ENCODE results near the gene HOXB2.

The HOXB2 gene

DNA sequence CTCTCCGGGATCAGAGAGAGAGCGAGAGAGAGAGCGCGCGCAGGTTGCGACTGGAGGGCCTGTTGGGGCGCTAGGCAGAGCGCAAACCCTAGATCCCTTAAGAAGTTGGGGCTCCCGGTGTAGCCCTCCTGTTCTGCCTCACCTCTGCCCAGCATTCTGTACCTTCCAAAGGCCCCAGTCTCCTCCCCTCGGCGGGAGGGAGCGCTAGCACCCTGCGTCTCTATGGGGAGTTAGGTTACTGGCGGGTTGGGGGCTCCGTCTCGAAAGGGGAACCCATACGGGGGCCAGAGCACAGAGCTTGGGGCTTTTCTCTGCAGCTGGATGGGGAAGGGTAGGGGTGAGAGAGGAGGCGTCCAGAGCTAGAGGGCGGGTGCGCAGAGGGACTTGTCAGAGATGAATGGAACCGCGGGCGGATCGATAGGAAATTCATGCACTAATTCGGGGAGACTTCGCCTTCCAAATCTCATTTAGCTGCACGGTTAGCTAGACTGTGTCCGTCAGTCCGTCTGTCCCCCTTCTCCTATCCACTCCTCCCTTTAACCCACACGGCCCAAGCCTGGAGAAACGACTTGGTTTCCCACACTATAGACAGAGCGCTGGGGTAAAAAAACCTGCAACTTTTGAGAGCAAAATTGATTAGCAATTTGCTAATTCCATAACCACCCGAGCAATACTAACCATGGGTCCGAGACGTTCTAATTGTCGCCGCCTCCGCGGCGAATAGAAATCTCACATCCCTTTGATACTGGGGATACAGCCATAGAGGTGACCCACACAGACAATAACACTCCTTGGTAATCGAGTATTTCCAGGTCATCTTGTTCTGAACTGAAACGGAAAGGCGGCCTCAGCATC is 33.9 kb upstream of the HOXB2 start:
- DNase-seq: no peak

DNA sequence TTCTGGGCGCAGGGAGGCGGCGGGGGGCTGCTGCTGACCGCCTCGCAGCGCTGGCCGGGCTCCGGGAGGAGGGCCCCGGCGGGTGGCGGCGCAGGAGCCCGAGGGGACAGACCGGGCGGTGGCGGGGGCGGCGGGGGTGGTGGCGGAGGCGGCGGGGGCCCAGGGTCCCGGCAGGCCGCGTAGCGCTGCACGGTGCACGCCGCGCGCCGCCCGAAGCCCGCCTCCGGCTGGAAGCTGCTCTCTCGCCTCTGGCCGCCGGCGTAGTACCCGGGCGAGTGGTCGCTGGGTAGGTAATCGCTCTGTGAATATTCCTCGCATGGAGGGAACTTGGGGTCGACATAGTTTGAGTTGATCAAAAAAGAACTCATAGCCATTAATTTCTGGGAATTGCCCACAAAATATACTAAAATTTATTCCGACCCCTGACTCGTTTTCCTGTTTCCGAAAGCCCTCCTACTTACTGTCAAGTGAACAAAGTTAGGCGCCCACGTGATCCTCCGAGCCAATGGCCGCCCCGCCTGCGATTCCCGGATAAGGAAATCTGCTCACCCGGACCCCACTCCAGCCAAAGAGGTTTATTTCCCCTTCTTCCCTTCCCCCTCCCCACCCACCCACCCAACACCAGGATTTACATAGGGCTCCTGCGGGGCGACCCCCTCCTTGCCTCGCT is 33.2 kb upstream of the HOXB2 start, which contains the start of gene HOXB4:
Gene HOXB4 (minus strand): TSS at position 405 of the 670 bp plus-strand sequence. CDS start 31 bp downstream, at position 374.
- peak; percentile 74 to 77 for DNase-seq

DNA sequence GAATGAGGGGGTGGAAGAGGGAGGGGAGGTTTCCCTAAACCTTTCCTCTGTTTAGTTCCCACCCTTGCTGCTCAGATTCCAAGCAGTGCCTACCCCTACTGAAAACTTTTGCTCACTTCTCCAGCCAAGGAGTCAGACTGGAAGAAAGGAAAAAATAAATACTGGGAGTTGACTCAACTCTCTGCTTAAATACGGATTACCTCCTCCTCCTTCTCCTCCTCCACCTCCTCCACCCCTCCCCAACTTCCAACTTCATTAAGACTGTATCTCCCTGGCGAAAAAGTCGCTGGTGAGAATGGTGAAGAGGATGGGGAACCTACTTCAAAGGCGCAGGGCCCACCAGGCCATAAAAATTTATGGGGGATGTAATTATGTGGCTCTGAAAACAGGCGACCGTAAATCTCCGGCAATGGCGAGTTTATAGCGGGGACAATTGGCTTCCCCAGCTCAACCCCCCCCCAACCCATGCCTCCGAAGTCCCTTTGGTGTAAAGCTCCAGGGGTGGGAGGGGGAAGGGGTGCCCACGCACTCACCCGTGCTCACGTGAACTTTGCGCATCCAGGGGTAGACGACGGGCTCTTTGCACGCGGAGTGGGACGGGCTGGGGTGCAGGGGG is 32.5 kb upstream of the HOXB2 start:
- DNase-seq: no peak

DNA sequence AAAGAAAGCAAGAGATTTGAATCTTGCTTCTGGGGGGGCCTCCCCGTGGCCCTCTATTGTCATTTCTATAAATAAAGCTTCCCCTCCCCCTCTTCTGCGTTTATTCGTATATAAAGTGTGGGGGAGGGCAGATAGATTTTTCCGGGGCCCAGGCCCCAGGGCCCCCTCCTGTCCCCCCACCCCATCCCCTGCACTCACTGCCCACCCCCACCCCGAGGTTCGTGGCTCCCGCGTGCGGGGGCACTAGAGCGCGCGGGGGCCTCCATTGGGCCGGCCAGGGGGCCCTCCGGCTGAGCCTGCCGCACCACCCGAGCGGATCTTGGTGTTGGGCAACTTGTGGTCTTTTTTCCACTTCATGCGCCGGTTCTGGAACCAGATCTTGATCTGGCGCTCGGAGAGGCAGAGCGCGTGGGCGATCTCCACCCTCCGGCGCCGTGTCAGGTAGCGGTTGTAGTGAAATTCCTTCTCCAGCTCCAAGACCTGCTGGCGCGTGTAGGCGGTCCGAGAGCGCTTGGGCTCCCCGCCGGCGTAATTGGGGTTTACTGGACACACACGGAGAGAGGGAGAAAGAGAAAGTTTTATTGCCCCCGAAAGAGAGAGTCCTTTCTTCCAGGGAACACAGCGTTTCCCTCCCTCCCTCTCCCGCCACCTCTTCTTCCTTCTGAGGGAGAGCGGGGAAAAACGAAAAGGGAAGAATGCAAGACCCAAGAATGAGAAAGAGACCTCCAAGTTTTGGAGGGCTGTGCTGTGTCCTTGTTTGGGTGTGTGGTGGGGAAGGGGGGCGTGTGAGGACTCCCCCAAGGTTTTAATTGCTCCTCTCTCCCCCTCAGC is 31.8 kb upstream of the HOXB2 start:
- DNase-seq: peak in 1 of 2 donors; percentile 37

DNA sequence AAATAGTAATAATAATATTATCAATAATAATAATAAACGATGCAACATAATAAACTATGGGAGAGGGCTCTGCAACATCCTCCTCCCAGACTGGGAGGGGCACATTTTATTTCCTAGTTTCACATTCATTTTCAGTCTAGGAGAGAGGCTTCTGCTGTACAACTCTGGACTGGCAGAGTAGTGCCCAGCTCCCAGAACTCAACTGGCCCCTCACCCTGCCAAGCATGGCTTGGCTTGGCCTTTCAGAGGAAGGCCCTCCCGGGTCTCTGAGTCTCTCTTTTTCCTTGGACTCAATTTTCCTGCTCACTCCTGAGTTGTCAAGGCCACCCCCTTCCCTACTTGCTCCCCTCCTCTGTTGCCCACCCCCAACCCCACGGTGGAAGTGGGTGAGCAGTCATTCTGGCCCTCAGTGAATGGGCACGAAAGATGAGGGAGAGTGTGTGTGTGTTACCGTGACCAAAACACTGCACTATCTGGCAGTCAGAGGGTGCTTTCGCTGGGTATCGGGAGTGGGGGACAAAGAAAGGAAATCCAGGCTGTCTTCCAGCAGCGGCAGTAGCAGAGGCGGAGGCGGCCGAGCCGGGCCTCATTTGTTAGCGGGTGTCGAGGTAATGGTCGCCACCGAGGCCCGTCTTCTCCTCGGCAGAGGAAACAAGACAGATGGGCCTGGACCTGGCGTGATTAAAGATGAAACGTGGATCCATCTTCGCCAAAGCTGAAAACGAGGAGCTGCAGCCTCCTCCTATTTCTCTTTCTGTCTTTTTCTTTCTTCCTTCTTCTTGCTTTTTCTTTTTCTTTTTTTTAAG is 31.0 kb upstream of the HOXB2 start:
- DNase-seq: no peak

DNA sequence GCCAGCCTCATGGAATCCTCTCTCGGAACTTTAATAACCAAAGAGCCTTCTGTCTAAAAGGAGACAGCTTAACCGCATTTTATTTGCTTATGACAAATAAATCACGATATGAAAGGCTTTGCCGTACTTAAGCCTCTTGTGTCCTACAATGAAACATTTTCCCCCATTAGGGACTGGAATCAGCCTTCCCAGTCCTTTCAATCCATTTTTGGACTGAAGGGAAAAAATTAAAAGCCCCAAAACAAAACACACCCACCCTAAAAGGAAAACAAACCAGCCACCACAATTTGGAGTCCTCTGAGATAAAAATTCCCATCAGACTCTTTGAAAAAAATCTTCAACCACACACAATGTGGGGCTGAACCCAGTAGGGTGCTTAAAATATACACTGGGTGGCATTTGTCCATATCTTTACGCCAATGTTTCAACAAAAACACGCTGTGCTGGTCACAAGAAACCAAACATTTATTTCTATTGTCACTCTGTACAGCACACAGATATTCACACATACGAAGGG is 30.2 kb upstream of the HOXB2 start:
- no peak for DNase-seq

DNA sequence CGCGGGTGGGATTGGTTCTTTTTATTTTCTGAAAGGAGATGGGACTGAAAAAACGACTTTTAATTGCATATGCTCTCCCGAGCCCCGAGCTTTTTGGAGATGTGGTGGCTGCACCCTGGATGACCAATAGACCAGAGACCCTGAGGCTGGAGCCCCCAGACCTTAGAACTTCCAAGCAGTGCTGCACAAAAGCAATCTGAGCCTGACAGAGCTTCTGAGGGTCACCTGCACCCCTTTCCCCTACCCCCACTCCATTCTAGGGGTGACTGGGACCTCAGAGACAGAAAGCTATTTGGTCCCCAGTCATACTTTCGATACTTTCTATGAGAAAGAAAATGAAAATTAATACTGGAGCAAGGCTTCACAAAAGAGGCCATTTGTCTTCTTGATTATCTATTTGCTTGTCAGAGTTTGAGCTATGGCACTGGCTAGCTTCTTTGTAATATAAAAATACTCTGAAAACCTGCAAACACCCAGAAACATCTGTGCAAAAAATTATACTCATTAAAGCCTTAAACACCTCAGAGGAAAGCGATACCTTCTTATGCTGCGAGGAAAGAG is 29.7 kb upstream of the HOXB2 start:
- DNase-seq: no peak

DNA sequence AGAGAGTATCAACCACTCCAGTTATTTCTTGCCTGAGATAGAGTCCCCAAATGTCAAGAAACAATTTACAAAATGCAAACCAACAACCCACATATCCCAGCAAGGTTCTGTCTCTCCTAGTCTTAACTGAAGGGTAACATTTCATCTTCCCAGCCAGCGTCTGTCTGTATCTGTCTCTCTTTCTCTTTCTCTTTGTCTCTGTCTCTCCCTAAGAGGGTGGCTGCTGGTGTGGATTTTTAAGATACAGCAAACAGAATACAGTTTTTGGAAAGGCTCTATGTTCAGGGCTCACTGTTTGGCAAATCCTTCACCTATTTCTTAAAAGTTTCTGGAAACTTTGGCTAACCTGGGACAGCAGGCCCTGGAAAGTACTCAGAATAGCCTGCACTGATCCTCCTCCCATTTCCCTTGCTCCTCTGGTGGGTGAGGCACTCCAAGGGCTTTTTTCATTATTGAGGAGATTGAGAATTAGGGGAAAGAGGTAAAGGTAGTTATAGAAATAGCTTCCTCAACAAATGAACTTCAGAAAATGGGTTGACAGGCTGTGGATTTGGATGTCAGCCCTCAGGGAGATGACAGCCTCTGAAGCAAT is 27.0 kb upstream of the HOXB2 start:
- DNase-seq: no peak

DNA sequence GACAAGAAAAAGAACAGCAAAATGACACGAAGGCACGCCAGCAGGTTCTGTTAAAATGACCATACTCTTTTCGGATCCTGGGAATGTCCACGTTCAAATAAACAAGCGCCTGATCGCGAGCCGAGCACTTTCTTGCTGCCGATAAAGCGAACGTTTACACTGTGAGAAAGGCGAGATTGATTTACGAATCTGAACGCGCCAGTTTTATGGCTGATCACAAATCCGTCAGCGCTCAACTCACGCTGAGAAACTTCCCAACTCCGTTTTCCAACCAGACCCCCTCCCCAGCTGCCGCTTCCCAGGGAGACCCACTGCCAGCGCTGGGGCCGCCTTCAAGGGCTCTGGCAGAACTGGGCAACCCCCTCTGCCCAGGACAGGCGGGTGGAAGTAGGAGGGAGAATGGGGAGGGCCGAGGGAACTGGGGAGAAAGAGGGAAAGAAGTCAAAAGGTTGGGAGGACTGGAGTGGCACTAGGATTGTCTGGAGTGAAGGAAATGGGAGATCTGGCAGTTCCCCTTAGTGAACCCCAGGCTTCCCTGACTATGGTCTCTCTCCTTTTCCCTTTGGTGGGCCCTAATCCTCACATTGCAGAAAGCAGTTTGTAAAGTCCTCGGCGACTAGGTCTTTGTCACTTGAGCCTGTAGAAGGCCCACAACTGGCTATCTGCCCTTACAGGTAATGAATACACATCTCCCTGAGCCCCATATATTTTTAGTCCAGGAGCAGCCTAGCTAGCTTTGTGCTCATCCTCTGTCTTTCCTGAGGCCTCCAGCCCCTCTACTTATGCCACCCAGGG is 26.3 kb upstream of the HOXB2 start:
- DNase-seq: no peak

DNA sequence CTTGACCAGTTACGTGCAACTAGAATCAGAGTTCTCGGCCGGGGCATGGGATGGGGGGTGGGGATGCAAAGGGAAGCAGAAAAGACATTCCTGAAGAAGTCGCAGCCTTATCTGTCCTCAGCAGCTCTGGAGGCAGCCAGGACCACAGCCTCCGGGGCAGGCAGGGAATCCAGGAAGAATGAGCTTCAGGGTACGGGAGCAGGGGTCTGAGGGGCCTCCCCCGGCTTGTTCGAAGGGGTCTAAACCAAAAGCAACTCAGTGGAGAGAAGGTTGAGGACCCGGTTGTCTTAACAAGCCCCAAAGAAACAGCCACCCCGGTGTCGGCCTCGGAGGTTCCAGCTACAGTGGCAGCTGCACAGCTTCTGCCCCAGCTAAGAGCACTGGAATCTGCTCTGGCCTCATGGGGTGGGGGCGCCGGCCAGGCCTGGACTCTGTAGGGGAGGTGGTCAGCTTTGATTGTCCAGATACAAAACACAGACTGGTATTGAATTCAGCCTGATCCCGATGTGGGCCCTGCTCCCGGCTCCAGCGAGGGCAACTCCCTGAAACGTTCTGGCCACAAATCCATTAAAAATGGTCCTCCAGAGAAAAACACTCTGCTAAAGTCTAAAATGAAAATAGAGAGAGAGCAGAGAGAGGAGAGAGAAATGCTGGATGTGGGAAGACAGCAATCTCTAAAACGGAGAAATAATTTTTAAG is 25.6 kb upstream of the HOXB2 start:
- no peak for DNase-seq

DNA sequence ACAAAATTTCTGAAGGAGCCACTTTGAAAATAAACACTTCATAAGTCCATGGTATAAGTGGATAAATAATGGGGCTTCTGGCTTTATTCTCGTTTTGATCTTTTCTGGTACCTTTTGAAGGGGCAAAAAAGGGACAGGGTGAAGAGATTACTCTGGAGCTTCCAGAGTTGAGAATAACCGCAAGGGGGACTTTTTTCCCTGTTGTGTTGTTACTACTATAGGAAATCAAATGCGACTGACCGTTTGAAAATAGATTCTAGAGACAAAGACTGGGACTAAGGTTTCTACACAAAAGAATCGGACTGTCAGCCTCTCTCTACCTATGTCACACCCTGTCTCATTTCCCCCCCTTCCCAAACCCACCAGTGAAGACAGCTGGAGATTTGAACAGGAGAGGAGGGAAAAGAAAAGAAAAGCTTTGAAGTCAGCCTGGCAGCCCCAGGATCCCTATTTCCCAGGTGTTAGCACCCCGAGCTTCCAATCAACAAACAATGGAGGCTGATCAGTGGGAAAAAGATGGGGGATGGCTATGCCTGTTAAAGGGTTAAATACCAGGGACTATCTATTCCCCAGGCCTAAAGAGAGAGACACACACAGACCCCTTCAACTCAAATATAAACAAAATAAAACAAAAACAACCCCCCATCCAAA is 24.9 kb upstream of the HOXB2 start:
- no peak for DNase-seq

DNA sequence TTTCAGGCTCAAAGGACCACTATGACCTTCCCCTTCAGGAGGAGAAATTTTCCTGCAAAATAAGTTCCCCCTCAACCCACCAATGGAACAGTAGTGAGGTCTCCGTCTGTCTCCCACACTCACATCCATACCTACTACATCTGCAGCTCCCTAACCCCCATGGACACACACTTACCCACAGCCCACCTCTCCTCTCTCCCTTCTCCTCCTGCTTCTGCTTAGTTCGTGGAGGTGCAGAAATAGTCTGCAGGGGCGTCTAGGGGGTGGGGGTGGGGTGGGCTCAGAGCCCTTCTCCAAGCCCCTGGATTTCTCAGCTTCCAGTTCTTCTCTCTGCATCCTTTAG is 24.3 kb upstream of the HOXB2 start:
- no peak for DNase-seq

DNA sequence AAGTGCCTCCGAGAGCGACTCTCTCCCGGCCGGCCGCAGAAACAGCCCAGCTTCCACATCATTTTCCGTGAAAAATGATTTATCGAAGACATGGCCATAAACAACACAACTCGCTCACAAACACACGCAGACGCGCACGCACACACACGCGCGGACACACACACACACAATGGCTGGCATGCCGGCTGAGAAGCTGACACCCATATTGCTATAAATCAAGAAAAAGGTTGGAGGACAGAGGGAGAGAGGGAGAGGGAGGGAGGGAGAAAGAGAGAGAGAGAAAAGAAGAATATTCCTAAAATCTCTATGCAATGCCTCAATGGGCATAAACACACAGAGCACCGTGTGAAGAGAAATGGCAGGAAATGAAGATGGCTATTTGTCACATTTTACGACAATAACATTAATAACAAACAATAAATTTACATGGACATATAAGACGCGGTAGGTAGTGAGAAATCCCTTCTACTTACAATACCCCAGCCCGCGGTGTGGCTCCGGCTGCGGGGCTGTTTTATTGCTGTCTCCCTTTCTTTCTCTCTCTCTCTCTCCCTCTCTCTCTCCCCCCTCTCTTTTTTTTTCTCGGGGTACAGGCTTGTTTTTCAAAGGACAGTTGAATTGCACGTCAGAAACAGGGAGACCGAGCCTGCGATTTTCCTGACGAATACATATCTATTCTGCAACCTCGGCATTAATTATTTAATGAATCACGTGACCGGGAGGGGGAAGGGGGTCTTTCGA is 23.8 kb upstream of the HOXB2 start:
- DNase-seq: no peak

DNA sequence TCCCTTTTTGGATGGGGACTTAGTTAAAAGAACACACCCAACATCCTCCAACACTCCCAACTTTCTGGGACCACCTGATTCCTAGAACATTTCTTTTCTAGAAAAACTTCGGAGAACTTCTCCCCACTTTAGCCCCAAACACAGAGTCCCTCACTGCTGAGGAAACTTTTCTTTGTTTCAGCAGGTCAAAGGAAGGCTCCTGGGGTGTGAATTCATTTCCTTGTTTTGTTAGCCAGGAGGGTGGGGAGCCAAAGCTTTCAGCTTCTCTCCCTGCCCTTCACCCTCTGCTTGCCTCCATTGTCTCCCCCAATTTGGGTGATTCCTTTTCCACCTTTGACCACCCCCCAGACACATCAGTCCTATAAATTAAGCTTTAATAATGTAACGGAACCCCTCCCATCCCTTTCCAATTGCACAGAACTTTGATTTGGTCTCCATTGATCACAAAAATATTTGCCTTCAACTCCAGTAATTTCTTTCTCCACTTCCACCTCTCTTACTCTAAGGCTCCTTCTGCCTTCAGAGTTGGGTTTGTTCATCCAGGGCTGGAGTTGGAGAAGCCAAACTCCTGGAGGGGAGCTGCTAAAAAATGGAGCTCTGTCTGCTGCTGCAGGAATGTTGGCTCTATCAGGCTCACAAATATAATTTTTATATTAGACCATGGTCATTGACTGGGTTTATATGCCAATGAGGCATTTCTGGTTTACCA is 22.9 kb upstream of the HOXB2 start:
- DNase-seq: no peak

DNA sequence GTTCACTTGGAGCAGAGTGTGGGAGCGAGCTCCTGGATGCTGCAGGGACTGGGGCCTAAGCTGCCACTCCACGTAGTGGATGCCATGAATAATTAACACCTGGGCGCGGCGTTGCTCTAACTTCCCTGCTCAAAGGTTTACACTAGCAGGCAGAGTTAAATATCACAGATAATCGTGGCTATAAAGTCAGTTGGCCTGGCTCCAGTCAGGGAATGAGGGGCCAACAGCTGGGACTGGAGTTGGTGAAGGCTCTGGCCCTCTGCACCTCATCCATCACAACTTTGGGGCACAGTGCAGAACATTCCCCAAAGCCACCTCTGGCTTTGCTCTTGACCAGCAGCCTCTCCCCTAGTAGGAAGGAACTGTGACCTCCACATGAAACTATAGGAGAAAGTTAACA is 22.3 kb upstream of the HOXB2 start:
- DNase-seq: no peak

DNA sequence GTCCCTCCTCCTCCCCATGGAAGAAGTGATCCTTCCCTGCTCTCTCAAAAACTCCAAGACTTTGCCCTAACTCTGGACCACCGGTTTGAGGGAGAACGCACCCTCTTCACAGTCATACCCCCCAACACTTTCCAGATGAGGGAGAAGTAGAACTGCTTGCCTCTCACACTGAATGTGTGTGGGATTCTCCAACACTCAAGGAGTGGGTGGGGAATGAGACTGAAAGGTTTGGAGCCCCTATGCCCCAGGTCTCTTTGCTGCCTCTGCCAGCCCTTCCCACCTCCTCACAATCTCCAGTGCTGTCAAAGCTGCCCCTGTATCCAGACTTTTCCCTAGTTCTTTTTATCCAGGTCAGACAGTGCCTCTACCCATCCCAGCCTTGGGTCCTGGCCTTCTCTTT is 21.8 kb upstream of the HOXB2 start:
- no peak for DNase-seq

DNA sequence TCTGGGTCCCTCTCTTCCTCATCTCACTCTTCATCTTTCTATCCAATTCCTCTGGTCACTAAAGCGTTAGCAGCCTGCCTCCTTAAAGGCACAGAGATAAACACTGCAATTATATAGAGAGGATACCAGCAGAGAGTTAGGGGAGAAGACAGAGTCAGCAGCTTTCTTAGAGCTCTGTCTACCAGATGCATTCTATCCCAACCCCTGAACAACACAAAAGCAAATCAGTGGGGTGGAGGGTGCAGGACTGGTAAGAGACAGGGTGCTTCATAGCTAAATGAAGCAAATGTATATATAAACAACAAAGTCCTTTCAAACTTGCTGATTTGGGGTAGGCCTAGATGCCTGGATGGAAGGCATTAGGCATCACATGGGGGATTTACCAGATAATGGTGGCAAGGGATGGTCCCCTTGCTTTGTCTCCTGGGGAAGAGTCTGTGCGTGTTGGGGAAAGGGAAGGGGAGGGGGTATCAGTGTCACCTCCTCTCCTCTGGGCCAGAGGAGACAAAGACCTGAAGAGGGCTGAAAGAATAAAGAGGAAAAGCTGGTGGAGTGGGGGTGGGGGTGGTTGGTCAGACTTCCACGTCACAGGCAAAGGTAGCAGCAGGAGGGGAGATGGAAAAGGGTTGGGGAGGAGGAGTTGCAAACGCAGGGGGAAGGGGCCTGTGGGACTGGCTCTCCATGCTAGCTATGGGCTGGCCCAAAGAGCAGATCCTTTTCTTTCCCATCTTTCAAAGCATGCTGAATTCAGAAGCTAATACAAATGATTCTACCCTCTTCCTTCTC is 21.2 kb upstream of the HOXB2 start:
- DNase-seq: no peak
